GM12878 (cell line): ENCODE measurements around the gene IGIP. TPM values are rescaled to one million over a fixed set of nuclear protein-coding genes. Genes with fewer than 3 reads are reported as not detected.

Experiments
- ATAC-seq: fragments of 200-7000 bp; cut with Tn5 transposase; 3 replicates; pipeline ENCODE4 v1.9.1; 2020; ENCODE audit warnings: mild to moderate bottlenecking, moderate library complexity
- BruUV-seq: library from RNA; stranded (reverse); fragments of 400-500 nt; replicated peaks from 2 replicates; lab custom pipeline; 2021; lab: Mats Ljungman, UMichigan
- CTCF ChIA-PET: fragments of 300-600 bp; sonication (Branson Sonifier 250); formaldehyde crosslinking; extraction: SDS; loops from one replicate; lab custom pipeline; 2021; ENCODE audit warnings: inconsistent platforms; lab: Yijun Ruan, JAX
- POLR2A ChIA-PET: fragments of 350-600 bp; formaldehyde crosslinking; extraction: SDS; loops from one replicate; lab custom pipeline; 2021; ENCODE audit warnings: inconsistent platforms; lab: Charles Lee
- RAD21 ChIA-PET: fragments of 300-600 bp; sonication (Branson Sonifier 250); formaldehyde crosslinking; loops from one replicate; lab custom pipeline; 2023; ENCODE audit warnings: antibody characterized with exemption; ENCODE audit not compliant: unreplicated experiment; lab: Charles Lee
- SMC1A ChIA-PET: fragments of 300-600 bp; sonication (Branson Sonifier 250); formaldehyde crosslinking; loops from one replicate; lab custom pipeline; 2023; ENCODE audit not compliant: unreplicated experiment, uncharacterized antibody; lab: Charles Lee
- DNase-seq: peaks from one replicate; pipeline ENCODE4 v3.0.0-alpha.2; 2011; ENCODE audit warnings: low read depth, low spot score
- FAIRE-seq: peaks from 3 replicates; lab custom pipeline; 2011; peaks lifted over from hg19 to GRCh38; lab: Jason Lieb, UNC
- H2AFZ ChIP-seq: 2 replicates; pipeline ENCODE4 v1.6.0; 2011; ENCODE audit warnings: low read depth, low read length, control low read depth; ENCODE audit not compliant: control insufficient read depth
- H3K27ac ChIP-seq: 2 replicates; pipeline ENCODE4 v1.5.1; 2011; ENCODE audit warnings: control low read depth; ENCODE audit not compliant: control insufficient read depth, insufficient read depth
- H3K27me3 ChIP-seq, 2 experiments: replicated peaks in 1 of 2; 2 replicates each; pipeline versions ENCODE4 v1.6.0 to v1.6.1; 2011; ENCODE audit warnings: low read length in 1 of 2; ENCODE audit not compliant: control insufficient read depth in 2 of 2, insufficient read depth in 2 of 2
- H3K36me3 ChIP-seq, 2 experiments: 2 replicates each; pipeline ENCODE4 v1.5.1; 2011; ENCODE audit warnings: low read length in 1 of 2; ENCODE audit not compliant: control insufficient read depth in 2 of 2, insufficient read depth in 2 of 2
- H3K4me1 ChIP-seq: 2 replicates; pipeline ENCODE4 v1.6.1; 2011; ENCODE audit warnings: mild to moderate bottlenecking, low read length, moderate library complexity, mixed read lengths; ENCODE audit not compliant: control insufficient read depth, insufficient read depth
- H3K4me2 ChIP-seq: 2 replicates; pipeline ENCODE4 v1.6.0; 2011; ENCODE audit warnings: control low read depth; ENCODE audit not compliant: control insufficient read depth, insufficient read depth
- H3K4me3 ChIP-seq: fragments of 200-600 bp; sonication (generic); 2 replicates; pipeline ENCODE4 v1.5.1; 2016
- H3K79me2 ChIP-seq: 2 replicates; pipeline ENCODE4 v1.6.0; 2011; ENCODE audit warnings: low read length; ENCODE audit not compliant: control insufficient read depth, insufficient read depth
- H3K9ac ChIP-seq: 2 replicates; pipeline ENCODE4 v1.8.0; 2011; ENCODE audit warnings: low read length, control low read depth, mixed read lengths; ENCODE audit not compliant: control insufficient read depth, insufficient read depth
- H3K9me3 ChIP-seq: replicated peaks from 3 replicates; pipeline ENCODE4 v1.5.1; 2011; ENCODE audit warnings: mild to moderate bottlenecking, low read length; ENCODE audit not compliant: control insufficient read depth, insufficient read depth
- H4K20me1 ChIP-seq: 2 replicates; pipeline ENCODE4 v1.6.0; 2011; ENCODE audit not compliant: control insufficient read depth, insufficient read depth
- GATAD2B ChIP-seq: fragments of 450-650 bp; conservative IDR thresholded peaks from 2 replicates; pipeline ENCODE4 v1.6.1; 2017; ENCODE audit warnings: low read depth, mild to moderate bottlenecking, moderate library complexity
- MXI1 ChIP-seq: fragments of 150-350 bp; IDR thresholded peaks from 2 replicates; pipeline ENCODE4 v1.6.1; 2011; ENCODE audit warnings: low read depth, mild to moderate bottlenecking, inconsistent platforms, low read length, improper control_type of control experiment
- POU2F2 ChIP-seq: IDR thresholded peaks from 3 replicates; pipeline ENCODE4 v1.6.1; 2011; ENCODE audit warnings: low read depth, mild to moderate bottlenecking, low read length, borderline replicate concordance
- WGBS: methylation state at CpG from one replicate; pipeline ENCODE4 v1.1.6; 2016; ENCODE audit warnings: low lambda C conversion rate; ENCODE audit not compliant: insufficient replicate concordance, insufficient coverage; ENCODE audit errors: missing lambda C conversion rate; 5-methylcytosine and 5-hydroxymethylcytosine counted together
- in situ Hi-C: fragments of 300-500 bp; cut with MboI; formaldehyde crosslinking; loops from 9 replicates; pipeline ENCODE4 v1.14.3; 2018; ENCODE audit warnings: mixed read lengths
- intact Hi-C: fragments of 100-400 bp; cut with micrococcal nuclease; formaldehyde crosslinking; loops from one replicate; pipeline ENCODE4 v1.14.2; 2022; ENCODE audit not compliant: unreplicated experiment
- polyA plus RNA-seq, 11 experiments: library from polyadenylated mRNA; depleted of rRNA in 4 of 11; unstranded in 6 of 11; stranded (reverse) in 5 of 11; fragments of >200 nt; fragmentation: Nextera tagmentation in 4 of 11; fragmentation: Illumina TruSeq in 1 of 11; extraction: Ambion mirVana in 4 of 11; extraction: Trizol in 1 of 11; gene quantifications; 1 replicate in 1 of 11; 2 replicates in 10 of 11; pipeline versions ENCODE4 v1.2.1 to v1.2.3, GENCODE V29; 2011 to 2016; ENCODE audit warnings: inconsistent platforms in 2 of 11, missing spikeins in 2 of 11, low read depth in 1 of 11
- total RNA-seq, 4 experiments: library from RNA; depleted of rRNA in 3 of 4; stranded (reverse); fragments of >200 nt in 3 of 4; fragmentation: Illumina TruSeq in 1 of 4; extraction: Trizol in 1 of 4; gene quantifications; 2 replicates each; pipeline versions ENCODE4 v1.2.1 to v1.2.3, GENCODE V29; 2013 to 2021

The IGIP gene
- total and polyA plus RNA-seq, 10 of the 15 experiments (the other 5 are each of a cell fraction or from before 2014, with no cell fraction given) = 0.58 to 3.3 (median 1.9) TPM

DNA sequence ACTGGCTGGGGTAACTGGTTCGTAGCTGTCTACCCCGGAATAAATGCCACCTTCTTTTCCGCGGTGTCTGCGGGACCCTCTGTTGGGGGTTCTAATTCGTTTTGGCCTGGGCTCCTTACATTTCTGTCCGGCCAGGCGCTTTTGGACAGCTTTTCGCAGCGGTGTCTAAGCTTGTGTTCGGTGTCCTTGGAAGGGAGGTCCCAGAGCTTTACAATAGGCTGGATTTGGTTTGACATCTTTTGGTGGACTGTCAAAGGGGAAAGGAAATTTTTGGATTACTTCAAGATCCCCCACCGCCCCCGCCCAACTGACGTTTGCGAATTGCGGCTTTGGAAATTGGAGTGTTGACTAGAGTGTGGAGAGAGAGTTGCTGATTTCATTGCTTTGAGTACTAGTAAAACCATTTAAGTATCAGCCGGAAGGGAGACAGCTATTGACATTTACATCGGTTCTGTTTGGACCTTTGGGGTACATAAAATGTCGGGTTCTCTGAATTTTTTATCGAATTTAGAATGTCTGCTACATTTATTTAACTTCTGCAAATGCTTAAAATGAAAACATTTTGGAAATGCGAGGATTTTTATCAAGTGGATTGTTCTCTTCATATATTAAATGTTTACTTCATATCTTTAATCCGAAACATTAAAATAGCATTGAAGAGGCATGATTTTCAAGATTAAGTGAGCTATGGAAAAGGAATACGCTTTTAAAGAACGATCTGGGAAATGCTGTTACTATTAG lies 16.5 kb upstream of the IGIP start:
- no peak for TF ChIP-seq POU2F2
- peak; percentile 17; the same call in 1 of the 2 replicates for TF ChIP-seq MXI1
- TF ChIP-seq GATAD2B = 0 out of 2 replicates have a peak, but pooled peaks have one; percentile 36
- TF ChIP-seq, all 136 proteins: peak for 2
- ChIA-PET POLR2A (interaction anchor here (0.6 to 1.7 kb wide), 5 partner anchors 9 to 185 kb away, joined by 3 to 8 read pairs (median 5); no protein-coding TSS in a partner anchor), SMC1A (interaction anchor here (0.8 to 2.8 kb wide), 9 partner anchors 9 to 71 kb away, joined by 3 to 13 read pairs (median 6); no protein-coding TSS in a partner anchor), CTCF (interaction anchor here (0.8 to 2.3 kb wide), 11 partner anchors 8 to 247 kb away, joined by 3 to 14 read pairs (median 6); no protein-coding TSS in a partner anchor), RAD21 (interaction anchor here (0.6 to 1.9 kb wide), 7 partner anchors 9 to 35 kb away, joined by 3 to 5 read pairs (median 4); no protein-coding TSS in a partner anchor)
- Histone ChIP-seq H3K79me2 (peaks cover 39% of the 10 kb centered on the region), H3K36me3 (no peaks in the 10 kb centered on the region), H3K4me1 (peaks cover 24% of the 10 kb centered on the region), H3K27ac (no peak overlapping the region), H3K4me2 (peak overlapping the region; percentile 72), H3K9me3 (no peaks in the 10 kb centered on the region), H3K4me3 (peak overlapping the region; percentile 86), H3K9ac (peak overlapping the region; percentile 68), H2AFZ (no peak overlapping the region), H4K20me1 (no peaks in the 10 kb centered on the region), H3K27me3 (no peaks in the 10 kb centered on the region)
- no peak for ATAC-seq
- intact Hi-C loops = loop anchor here (5.0 kb wide), 1 partner anchor 67 kb away; the partner anchor contains the start of gene NRG2
- no peak for DNase-seq
- no TSS peak for BruUV-seq
- in situ Hi-C loops = no loop called here
- 65% methylated on average over 24 of the region's 24 CpGs for WGBS
- no peak for FAIRE-seq
